IPS-11a (cell line): ENCODE measurements around the gene CDC14B.
"Not testable (repeated sequence)": the region's sequence is repeated elsewhere in the genome, so short reads cannot be mapped to it uniquely, and the experiment has no call there.

ENCODE experiments used
- H3K4me3 ChIP-seq: one replicate; pipeline ENCODE4 v1.5.1; 2013; ENCODE audit warnings: low read depth, low read length, control low read depth

The CDC14B gene

DNA sequence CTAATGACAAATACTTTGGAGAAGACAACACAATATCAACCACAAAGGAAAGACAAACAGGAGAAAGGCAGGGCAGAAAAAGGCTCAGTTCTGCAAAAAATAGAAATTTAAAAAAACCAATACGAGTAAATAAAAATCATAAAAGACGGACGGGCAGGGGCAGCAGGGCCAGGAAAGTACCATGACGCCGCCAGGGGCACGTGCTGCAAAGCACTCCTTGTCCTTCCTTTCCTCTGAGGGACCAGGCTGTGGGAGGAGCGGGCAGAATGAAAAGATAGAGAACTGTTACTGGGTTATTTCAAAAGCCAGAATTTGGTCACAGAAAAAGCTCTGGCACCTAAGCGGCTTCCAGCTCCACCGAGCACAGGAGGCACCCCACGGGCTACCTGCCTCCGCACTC lies 115.7 kb downstream of the CDC14B start:
- H3K4me3 ChIP-seq = no peak overlapping the region

- H3K4me3 ChIP-seq = not testable (repeated sequence)
Measured at GRCh38 chr9:96503374-96503748, 116.3 kb downstream of the CDC14B start.

GRCh38 chr9:96502539-96503373 lies 116.9 kb downstream of the CDC14B start:
- H3K4me3 ChIP-seq = no peak overlapping the region

DNA sequence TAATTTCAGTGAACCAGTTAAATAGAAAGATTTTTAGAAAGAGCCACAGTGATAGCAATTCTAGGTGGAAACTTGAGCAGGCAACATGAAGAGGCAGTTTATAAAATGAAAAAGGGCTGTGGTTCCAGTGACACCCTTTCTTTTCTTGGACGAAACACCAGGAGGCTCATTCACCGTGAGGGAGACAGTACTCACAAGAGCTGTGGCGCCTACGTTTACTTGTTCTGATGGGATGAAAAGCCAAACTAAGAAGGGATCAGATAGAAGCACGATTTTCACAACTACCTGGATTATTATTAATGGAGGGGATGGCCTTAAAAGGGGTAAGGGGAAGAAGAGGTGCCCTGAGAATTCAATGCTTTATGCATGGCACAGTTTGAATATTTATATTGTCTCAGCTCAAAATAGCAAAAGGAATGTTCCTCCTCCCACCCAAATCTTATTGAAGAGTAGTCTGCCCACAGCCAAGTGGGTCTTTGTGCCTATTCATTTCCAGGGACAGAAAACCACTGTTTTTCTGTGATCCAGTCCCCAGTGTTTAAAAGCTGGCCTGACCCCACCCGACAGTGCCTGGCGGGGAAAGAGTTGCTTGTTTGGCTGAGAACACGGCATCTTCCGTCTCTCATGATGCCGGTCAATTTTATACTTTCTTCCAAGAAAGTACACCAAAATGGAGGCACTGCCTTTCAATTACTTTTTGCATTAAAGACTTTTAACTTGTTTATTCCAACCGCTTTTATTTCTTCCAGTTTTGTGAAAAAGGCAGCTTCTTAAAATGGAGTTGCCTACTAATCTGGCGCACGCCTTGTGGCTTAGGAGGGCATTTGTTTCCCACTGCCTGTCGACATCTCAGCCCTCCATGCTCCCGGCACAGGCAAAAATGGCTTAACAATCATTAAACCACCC lies 117.8 kb downstream of the CDC14B start:
- no peak overlapping the region for H3K4me3 ChIP-seq

- no peak overlapping the region for H3K4me3 ChIP-seq
Measured at GRCh38 chr9:96500696-96501632, 118.7 kb downstream of the CDC14B start.

DNA sequence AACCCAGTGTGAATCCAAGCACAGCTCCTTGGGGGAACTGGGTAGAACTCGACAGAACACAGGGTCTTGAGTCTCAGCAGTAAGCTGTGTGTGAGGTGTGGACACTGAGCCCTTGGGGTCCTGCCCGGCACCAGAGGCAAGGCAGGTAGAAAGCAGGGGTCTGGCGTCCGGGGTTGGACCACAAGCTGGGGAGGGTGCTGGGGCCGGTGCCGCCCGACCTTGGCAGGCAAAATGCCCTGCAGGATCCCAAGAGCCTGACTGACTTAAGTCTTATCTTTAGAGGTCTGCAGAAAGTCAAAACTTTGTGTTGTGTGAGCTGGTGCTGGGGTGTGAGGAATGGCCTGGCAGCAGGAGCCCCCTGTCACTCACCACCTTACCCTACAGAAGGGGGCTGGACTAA lies 120.4 kb downstream of the CDC14B start:
- no peak overlapping the region for H3K4me3 ChIP-seq

DNA sequence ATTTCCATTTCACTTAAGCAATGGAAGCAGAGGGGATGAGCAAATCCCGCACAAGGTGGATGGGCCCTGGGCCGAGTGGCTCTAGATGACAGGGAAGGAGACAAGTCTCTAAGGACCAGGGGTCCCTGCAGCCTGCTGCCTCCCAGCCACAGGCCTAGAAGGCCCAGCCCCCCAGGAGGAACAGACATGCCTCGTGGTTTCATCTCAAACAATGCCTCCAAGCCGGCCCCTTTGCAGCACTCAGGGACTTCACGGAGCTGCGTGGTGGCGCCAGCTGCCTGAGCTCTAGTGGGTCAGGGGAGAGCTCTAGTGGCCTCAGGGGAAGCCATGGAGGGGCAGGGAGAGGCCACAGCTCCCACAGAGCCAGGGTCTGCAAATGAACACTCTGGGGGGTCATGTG lies 120.8 kb downstream of the CDC14B start:
- no peak overlapping the region for H3K4me3 ChIP-seq

GRCh38 chr9:96497117-96497399 lies 122.6 kb downstream of the CDC14B start:
- H3K4me3 ChIP-seq = no peak overlapping the region

DNA sequence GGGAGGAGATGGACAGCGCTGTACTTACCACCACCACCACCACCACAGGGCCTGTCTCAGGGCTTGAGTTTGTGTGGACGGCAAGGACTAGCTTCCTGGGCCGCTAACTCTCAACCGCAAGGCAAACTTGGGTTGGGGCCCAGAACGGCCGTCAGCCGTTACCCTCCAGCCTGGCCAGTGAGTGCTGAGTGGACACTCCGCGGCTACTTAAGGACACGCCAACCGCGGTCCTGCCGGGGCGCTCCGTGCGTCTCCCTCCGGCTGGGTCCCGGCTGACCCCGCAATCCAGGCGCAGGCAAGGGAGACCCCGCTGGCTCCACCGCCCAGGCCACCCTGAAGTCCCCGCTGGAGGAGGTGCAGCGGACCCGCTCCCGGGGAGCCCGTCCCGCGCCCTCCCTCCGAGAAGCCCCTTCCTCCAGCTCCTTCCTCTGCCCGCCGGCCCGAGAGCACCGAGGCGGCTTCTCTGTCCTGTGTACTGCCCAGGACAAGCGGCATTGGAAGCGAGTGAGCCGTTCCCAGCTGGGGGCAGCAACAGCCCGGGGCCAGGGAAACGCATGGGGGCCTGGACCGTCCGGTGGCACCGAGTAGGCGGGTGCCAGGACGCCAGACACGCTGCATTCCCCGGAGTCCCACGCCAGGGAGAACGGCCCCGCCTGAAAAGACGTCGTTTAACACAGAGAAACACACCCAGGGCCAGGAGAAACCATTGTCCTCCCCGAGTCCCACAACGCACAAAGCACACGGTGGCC lies 123.1 kb downstream of the CDC14B start:
- H3K4me3 ChIP-seq = no peak overlapping the region

- H3K4me3 ChIP-seq = no peak overlapping the region
Measured at GRCh38 chr9:96495341-96495740, 124.3 kb downstream of the CDC14B start.

GRCh38 chr9:96494215-96494800 lies 125.3 kb downstream of the CDC14B start:
- no peak overlapping the region for H3K4me3 ChIP-seq

DNA sequence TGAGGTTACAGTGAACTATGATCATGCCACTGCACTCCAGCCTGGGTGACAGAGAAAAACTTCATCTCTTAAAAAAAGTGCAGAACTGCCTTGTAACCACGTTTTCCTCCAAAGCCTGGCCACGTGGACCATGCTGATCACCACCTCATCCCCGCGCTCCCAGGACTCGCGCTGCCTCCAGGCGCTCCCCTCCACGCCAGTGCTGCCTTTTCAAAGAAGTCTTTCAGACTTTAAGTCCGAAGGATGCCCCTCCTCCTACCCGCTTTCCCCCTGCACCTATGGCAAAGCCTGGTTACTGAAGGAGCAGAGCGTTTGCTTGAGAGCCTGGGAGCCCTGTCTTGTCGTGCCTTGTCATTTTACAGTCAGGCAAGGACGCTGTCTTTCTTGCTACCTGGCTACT lies 125.9 kb downstream of the CDC14B start:
- H3K4me3 ChIP-seq = no peak overlapping the region

DNA sequence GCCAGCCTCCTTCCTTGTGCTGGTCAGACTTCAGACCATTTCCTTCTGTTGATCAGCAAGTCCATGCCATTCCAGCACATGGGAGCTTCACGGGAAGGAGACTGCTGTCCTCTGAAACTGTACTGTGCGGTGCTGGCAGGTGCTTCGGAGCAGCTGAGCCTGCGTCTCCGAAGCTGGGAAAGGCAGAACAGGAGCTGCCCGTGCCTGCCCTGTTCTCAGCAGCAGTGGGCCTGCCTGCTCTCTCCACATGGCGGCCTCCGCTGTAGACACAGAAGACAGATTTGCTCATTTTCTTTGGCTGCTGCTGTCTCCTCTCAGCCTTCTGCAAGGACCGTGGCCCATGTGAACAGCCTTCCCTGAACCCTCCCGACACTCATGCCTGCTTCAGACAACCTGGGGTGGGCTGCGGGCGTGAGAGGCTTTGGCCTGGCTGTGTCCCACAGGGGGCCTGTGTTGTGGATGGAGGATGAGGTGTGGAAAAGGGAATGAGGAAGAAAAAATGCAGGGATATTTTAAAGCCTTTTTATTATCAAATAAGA lies 126.6 kb downstream of the CDC14B start:
- no peak overlapping the region for H3K4me3 ChIP-seq

DNA sequence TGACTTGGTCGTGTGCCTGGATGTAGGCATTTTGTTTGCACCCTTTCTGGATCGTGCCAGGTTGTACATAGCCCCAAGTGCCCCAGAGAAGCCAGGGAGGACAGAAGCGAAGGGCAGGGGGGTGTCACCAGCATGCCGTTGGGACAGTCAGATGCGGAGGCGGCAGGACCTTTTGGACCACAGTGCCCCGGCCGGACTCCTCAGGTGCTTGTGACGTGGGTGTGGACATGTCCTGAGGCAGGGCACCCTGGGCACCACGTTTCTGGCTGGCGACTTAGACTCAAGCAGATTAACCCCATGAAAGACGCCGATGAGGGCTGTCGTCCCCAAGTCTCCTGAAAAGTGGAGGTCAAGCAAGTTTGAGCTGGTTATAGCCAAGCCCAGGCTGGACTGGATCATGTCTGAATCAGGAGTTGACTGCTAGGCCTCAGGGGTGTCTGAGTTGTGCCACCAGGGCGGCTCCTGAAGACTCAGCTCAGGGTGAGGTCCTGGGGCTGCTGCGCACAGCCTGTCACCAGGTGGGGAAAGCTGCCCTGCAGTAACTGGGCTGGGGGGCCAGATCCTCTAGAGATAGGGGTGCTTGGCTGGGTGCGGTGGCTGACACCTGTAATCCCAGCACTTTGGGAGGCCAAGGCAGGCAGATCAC lies 127.6 kb downstream of the CDC14B start:
- H3K4me3 ChIP-seq = no peak overlapping the region

- no peak overlapping the region for H3K4me3 ChIP-seq
Measured at GRCh38 chr9:96491079-96491879, 128.4 kb downstream of the CDC14B start.

- H3K4me3 ChIP-seq = no peak overlapping the region
Measured at GRCh38 chr9:96490534-96491078, 129.0 kb downstream of the CDC14B start.

GRCh38 chr9:96489482-96489979 lies 130.1 kb downstream of the CDC14B start:
- H3K4me3 ChIP-seq = no peak overlapping the region

DNA sequence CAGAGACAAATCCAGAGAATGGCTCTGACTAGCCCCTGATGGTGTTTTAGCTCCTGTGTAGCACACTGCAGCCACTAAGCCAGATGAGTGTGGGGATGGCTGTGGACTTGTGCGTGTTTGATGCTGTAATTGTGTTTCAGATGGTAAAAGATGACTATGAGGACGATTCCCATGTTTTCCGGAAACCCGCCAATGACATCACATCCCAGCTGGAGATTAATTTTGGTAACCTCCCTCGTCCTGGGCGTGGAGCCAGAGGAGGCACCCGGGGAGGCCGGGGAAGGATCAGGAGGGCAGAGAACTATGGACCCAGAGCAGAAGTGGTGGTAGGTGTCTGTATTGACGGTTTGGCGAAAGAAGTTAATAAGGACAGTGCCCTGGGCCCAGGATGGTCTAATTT lies 131.7 kb downstream of the CDC14B start:
- H3K4me3 ChIP-seq = no peak overlapping the region
